WTC11 (cell line): ENCODE data around the gene FHL3. TPM values are rescaled to one million over a fixed set of nuclear protein-coding genes. Genes with fewer than 3 reads are reported as not detected.
A peak's percentile ranks its signal among the peaks of the same experiment; 100 is the strongest.

Source experiments
- ATF2 ChIP-seq: sonication (generic); formaldehyde crosslinking; IDR thresholded peaks from 2 replicates; pipeline ENCODE4 v1.8.1; 2022; ENCODE audit warnings: low read depth, missing genetic modification reagents, borderline replicate concordance
- ATF3 ChIP-seq: sonication (generic); formaldehyde crosslinking; conservative IDR thresholded peaks from 2 replicates; pipeline ENCODE4 v1.8.1; 2022; ENCODE audit warnings: mild to moderate bottlenecking, missing genetic modification reagents
- ATF6 ChIP-seq: sonication (generic); formaldehyde crosslinking; IDR thresholded peaks from 2 replicates; pipeline ENCODE4 v1.8.1; 2023; ENCODE audit warnings: mild to moderate bottlenecking, missing genetic modification reagents
- CBFB ChIP-seq: sonication (generic); formaldehyde crosslinking; IDR thresholded peaks from 2 replicates; pipeline ENCODE4 v1.8.1; 2022; ENCODE audit warnings: mild to moderate bottlenecking, low read depth, missing genetic modification reagents
- E2F1 ChIP-seq: sonication (generic); formaldehyde crosslinking; IDR thresholded peaks from 2 replicates; pipeline ENCODE4 v1.8.0; 2022; ENCODE audit warnings: mild to moderate bottlenecking, missing genetic modification reagents
- EMX1 ChIP-seq: fragments of 250-450 bp; sonication (Bioruptor Pico); IDR thresholded peaks from 2 replicates; pipeline ENCODE4 v1.8.0; 2021; ENCODE audit warnings: mild to moderate bottlenecking
- GRHL2 ChIP-seq: fragments of 250-450 bp; sonication (Bioruptor Pico); IDR thresholded peaks from 2 replicates; pipeline ENCODE4 v1.8.0; 2022; ENCODE audit warnings: mild to moderate bottlenecking, moderate library complexity; ENCODE audit not compliant: insufficient replicate concordance, severe bottlenecking
- JAZF1 ChIP-seq: fragments of 250-450 bp; sonication (Bioruptor Pico); IDR thresholded peaks from 2 replicates; pipeline ENCODE4 v1.9.0; 2021; ENCODE audit warnings: moderate library complexity, mild to moderate bottlenecking, inconsistent platforms
- KAT7 ChIP-seq: sonication (generic); formaldehyde crosslinking; IDR thresholded peaks from 2 replicates; pipeline ENCODE4 v1.8.1; 2023; ENCODE audit warnings: missing genetic modification reagents, mild to moderate bottlenecking, borderline replicate concordance
- MYBL2 ChIP-seq: sonication (generic); formaldehyde crosslinking; IDR thresholded peaks from 2 replicates; pipeline ENCODE4 v1.8.1; 2023; ENCODE audit warnings: mild to moderate bottlenecking, moderate library complexity, missing genetic modification reagents
- NFE2L1 ChIP-seq: sonication (generic); formaldehyde crosslinking; IDR thresholded peaks from 2 replicates; pipeline ENCODE4 v1.8.1; 2023; ENCODE audit warnings: missing genetic modification reagents
- NFYB ChIP-seq: sonication (generic); formaldehyde crosslinking; conservative IDR thresholded peaks from 2 replicates; pipeline ENCODE4 v1.8.0; 2022; ENCODE audit warnings: low read depth, missing genetic modification reagents
- NR3C1 ChIP-seq: sonication (generic); formaldehyde crosslinking; conservative IDR thresholded peaks from 2 replicates; pipeline ENCODE4 v1.8.1; 2023; ENCODE audit warnings: low read depth, mild to moderate bottlenecking, missing genetic modification reagents
- SP1 ChIP-seq: sonication (generic); formaldehyde crosslinking; conservative IDR thresholded peaks from 2 replicates; pipeline ENCODE4 v1.8.1; 2022; ENCODE audit warnings: missing genetic modification reagents
- ZNF138 ChIP-seq: sonication (generic); formaldehyde crosslinking; conservative IDR thresholded peaks from 2 replicates; pipeline ENCODE4 v1.8.1; 2022; ENCODE audit warnings: mild to moderate bottlenecking, moderate library complexity, missing genetic modification reagents
- ZNF219 ChIP-seq: sonication (generic); formaldehyde crosslinking; IDR thresholded peaks from 2 replicates; pipeline ENCODE4 v1.8.0; 2023; ENCODE audit warnings: missing genetic modification reagents, mild to moderate bottlenecking, borderline replicate concordance
- ZNF317 ChIP-seq: sonication (generic); formaldehyde crosslinking; IDR thresholded peaks from 2 replicates; pipeline ENCODE4 v1.8.1; 2023; ENCODE audit warnings: low read depth, mild to moderate bottlenecking, moderate library complexity, missing genetic modification reagents, borderline replicate concordance
- ZNF416 ChIP-seq: fragments of 250-450 bp; sonication (Bioruptor Pico); IDR thresholded peaks from 2 replicates; pipeline ENCODE4 v1.9.0; 2021; ENCODE audit warnings: mild to moderate bottlenecking, inconsistent platforms
- total RNA-seq: library from RNA; stranded (reverse); gene quantifications from 3 replicates; pipeline ENCODE4 v1.2.3, GENCODE V29; 2021
- TF ChIP-seq, protein P1 (sequence below): sonication (generic); formaldehyde crosslinking; IDR thresholded peaks from 2 replicates; pipeline ENCODE4 v1.8.1; 2023; ENCODE audit warnings: mild to moderate bottlenecking, missing genetic modification reagents, moderate library complexity
- TF ChIP-seq, protein P2 (sequence below): sonication (generic); formaldehyde crosslinking; IDR thresholded peaks from 2 replicates; pipeline ENCODE4 v1.8.0; 2022; ENCODE audit warnings: mild to moderate bottlenecking, missing genetic modification reagents
- TF ChIP-seq, protein P3 (sequence below): fragments of 250-450 bp; sonication (Bioruptor Pico); IDR thresholded peaks from 2 replicates; pipeline ENCODE4 v2.1.2; 2022; ENCODE audit warnings: mild to moderate bottlenecking, moderate library complexity
- TF ChIP-seq, protein P4 (sequence below): sonication (generic); formaldehyde crosslinking; IDR thresholded peaks from 2 replicates; pipeline ENCODE4 v1.8.1; 2022; ENCODE audit warnings: low read depth, mild to moderate bottlenecking, moderate library complexity, missing genetic modification reagents, borderline replicate concordance
- TF ChIP-seq, protein P5 (sequence below): sonication (generic); formaldehyde crosslinking; IDR thresholded peaks from 2 replicates; pipeline ENCODE4 v1.8.0; 2022; ENCODE audit warnings: missing genetic modification reagents

The FHL3 gene
- total RNA-seq, 1 experiment from 2014 or later: 34.4 TPM

DNA sequence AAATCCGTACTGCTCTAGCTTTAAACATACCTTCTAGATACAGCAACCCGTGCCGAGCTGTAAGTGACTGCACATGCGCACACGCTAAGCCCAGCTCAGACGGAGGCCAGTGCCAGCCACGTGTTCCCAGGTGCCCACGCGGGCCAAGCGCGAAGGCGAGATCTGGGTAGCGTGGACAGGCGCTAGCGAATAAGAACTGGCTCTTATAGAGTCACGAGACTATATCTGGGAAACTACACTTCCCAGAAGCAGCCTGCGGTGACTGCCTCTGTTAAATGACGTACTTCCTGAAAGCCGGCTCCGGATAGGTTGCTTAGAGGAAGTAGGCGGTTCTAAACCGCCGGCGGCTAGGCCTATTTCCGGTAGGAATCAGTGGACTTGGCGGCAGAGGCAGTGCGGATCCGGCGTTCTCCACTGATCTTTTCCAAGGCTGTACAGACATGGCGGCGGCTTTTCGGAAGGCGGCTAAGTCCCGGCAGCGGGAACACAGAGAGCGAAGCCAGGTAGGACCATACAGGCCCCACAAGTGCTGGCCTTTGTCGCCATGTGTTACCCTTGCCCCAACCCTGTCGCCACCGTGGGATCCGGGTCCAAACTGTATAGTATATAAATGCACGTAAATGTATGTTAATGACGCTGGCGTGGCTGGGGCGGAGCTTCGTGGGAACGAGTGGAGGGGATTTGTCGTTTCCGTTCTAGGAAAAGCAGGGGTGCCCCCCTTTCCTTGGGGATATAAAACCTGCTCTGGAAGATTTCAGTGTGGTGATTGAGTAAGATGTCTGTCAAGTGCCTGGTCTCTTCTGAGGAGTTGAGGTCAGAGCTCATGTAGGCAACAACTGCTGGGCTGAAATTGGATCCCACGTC lies 7.3 kb upstream of the FHL3 start, which contains the start of gene UTP11 (continued):
- TF ChIP-seq, protein P1, sequence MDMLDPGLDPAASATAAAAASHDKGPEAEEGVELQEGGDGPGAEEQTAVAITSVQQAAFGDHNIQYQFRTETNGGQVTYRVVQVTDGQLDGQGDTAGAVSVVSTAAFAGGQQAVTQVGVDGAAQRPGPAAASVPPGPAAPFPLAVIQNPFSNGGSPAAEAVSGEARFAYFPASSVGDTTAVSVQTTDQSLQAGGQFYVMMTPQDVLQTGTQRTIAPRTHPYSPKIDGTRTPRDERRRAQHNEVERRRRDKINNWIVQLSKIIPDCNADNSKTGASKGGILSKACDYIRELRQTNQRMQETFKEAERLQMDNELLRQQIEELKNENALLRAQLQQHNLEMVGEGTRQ: peak; percentile 93
- TF ChIP-seq E2F1 (CRISPR knock-in tag): peak; percentile 95
- no peak for TF ChIP-seq GRHL2
- TF ChIP-seq NFYB (CRISPR knock-in tag): peak; percentile 79
- TF ChIP-seq ZNF317: peak; percentile 71; the same call in 1 of the 2 replicates
- TF ChIP-seq, protein P2, sequence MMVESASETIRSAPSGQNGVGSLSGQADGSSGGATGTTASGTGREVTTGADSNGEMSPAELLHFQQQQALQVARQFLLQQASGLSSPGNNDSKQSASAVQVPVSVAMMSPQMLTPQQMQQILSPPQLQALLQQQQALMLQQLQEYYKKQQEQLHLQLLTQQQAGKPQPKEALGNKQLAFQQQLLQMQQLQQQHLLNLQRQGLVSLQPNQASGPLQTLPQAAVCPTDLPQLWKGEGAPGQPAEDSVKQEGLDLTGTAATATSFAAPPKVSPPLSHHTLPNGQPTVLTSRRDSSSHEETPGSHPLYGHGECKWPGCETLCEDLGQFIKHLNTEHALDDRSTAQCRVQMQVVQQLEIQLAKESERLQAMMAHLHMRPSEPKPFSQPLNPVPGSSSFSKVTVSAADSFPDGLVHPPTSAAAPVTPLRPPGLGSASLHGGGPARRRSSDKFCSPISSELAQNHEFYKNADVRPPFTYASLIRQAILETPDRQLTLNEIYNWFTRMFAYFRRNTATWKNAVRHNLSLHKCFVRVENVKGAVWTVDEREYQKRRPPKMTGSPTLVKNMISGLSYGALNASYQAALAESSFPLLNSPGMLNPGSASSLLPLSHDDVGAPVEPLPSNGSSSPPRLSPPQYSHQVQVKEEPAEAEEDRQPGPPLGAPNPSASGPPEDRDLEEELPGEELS (CRISPR knock-in tag): peak; percentile 99
- no peak for TF ChIP-seq JAZF1 (CRISPR knock-in tag)
- TF ChIP-seq MYBL2 (CRISPR knock-in tag): peak; percentile 97
- TF ChIP-seq ZNF416: no peak
- TF ChIP-seq ATF6 (CRISPR knock-in tag): no peak
- TF ChIP-seq ZNF219 (CRISPR knock-in tag): peak; percentile 93; the same call in 1 of the 2 replicates
- TF ChIP-seq, protein P3, sequence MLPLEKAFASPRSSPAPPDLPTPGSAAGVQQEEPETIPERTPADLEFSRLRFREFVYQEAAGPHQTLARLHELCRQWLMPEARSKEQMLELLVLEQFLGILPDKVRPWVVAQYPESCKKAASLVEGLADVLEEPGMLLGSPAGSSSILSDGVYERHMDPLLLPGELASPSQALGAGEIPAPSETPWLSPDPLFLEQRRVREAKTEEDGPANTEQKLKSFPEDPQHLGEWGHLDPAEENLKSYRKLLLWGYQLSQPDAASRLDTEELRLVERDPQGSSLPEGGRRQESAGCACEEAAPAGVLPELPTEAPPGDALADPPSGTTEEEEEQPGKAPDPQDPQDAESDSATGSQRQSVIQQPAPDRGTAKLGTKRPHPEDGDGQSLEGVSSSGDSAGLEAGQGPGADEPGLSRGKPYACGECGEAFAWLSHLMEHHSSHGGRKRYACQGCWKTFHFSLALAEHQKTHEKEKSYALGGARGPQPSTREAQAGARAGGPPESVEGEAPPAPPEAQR (CRISPR knock-in tag): no peak
- TF ChIP-seq ATF3 (CRISPR knock-in tag): no peak
- TF ChIP-seq EMX1: no peak
- TF ChIP-seq SP1: peak; percentile 74
- TF ChIP-seq ATF2 (CRISPR knock-in tag): peak; percentile 89
- TF ChIP-seq CBFB (CRISPR knock-in tag): no peak
- TF ChIP-seq, protein P4, sequence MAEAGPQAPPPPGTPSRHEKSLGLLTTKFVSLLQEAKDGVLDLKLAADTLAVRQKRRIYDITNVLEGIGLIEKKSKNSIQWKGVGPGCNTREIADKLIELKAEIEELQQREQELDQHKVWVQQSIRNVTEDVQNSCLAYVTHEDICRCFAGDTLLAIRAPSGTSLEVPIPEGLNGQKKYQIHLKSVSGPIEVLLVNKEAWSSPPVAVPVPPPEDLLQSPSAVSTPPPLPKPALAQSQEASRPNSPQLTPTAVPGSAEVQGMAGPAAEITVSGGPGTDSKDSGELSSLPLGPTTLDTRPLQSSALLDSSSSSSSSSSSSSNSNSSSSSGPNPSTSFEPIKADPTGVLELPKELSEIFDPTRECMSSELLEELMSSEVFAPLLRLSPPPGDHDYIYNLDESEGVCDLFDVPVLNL (CRISPR knock-in tag): no peak
- TF ChIP-seq ZNF138: no peak
- TF ChIP-seq NR3C1 (CRISPR knock-in tag): no peak
- no peak; the same call in 1 of the 2 replicates for TF ChIP-seq KAT7 (CRISPR knock-in tag)
- TF ChIP-seq NFE2L1: peak; percentile 97; the same call in 1 of the 2 replicates
- TF ChIP-seq, protein P5, sequence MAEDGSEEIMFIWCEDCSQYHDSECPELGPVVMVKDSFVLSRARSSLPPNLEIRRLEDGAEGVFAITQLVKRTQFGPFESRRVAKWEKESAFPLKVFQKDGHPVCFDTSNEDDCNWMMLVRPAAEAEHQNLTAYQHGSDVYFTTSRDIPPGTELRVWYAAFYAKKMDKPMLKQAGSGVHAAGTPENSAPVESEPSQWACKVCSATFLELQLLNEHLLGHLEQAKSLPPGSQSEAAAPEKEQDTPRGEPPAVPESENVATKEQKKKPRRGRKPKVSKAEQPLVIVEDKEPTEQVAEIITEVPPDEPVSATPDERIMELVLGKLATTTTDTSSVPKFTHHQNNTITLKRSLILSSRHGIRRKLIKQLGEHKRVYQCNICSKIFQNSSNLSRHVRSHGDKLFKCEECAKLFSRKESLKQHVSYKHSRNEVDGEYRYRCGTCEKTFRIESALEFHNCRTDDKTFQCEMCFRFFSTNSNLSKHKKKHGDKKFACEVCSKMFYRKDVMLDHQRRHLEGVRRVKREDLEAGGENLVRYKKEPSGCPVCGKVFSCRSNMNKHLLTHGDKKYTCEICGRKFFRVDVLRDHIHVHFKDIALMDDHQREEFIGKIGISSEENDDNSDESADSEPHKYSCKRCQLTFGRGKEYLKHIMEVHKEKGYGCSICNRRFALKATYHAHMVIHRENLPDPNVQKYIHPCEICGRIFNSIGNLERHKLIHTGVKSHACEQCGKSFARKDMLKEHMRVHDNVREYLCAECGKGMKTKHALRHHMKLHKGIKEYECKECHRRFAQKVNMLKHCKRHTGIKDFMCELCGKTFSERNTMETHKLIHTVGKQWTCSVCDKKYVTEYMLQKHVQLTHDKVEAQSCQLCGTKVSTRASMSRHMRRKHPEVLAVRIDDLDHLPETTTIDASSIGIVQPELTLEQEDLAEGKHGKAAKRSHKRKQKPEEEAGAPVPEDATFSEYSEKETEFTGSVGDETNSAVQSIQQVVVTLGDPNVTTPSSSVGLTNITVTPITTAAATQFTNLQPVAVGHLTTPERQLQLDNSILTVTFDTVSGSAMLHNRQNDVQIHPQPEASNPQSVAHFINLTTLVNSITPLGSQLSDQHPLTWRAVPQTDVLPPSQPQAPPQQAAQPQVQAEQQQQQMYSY: peak; percentile 71
